K562 (cell line): ENCODE results near the gene OPA3. TPM values are rescaled to one million over a fixed set of nuclear protein-coding genes. Genes with fewer than 3 reads are reported as not detected.

Experiments used
- DACH1 ChIP-seq: fragments of 450-650 bp; IDR thresholded peaks from 2 replicates; pipeline ENCODE4 v1.6.1; 2018; ENCODE audit not compliant: partially characterized antibody
- DMBX1 ChIP-seq: fragments of 250-450 bp; sonication (Bioruptor Pico); IDR thresholded peaks from 2 replicates; pipeline ENCODE4 v1.8.0; 2022; ENCODE audit warnings: inconsistent platforms, mild to moderate bottlenecking, moderate library complexity, borderline replicate concordance
- FOXA3 ChIP-seq, 2 experiments: fragments of 450-650 bp in 1 of 2; sonication (generic) in 1 of 2; formaldehyde crosslinking; IDR thresholded peaks in 1 of 2; conservative IDR thresholded peaks in 1 of 2; 2 replicates each; pipeline versions ENCODE4 v1.4.0 to v1.8.0; 2020 to 2022; ENCODE audit warnings: mild to moderate bottlenecking in 2 of 2, missing genetic modification reagents in 1 of 2
- FOXM1 ChIP-seq, 2 experiments: fragments of 450-650 bp in 1 of 2; sonication (generic) in 1 of 2; formaldehyde crosslinking in 1 of 2; IDR thresholded peaks; 2 replicates each; pipeline versions ENCODE4 v1.6.1 to v1.9.0; 2017 to 2022; ENCODE audit warnings: low read depth in 2 of 2, mild to moderate bottlenecking in 2 of 2, missing genetic modification reagents in 1 of 2, moderate library complexity in 1 of 2
- GABPB1 ChIP-seq: sonication (generic); formaldehyde crosslinking; IDR thresholded peaks from 2 replicates; pipeline ENCODE4 v1.8.0; 2022; ENCODE audit warnings: mild to moderate bottlenecking, missing genetic modification reagents
- HDAC1 ChIP-seq, 2 experiments: fragments of 450-650 bp; IDR thresholded peaks; 2 replicates each; pipeline ENCODE4 v1.6.1; 2016 to 2017; ENCODE audit warnings: inconsistent platforms in 1 of 2, mild to moderate bottlenecking in 1 of 2, moderate library complexity in 1 of 2
- HDGF ChIP-seq: fragments of 450-650 bp; IDR thresholded peaks from 2 replicates; pipeline ENCODE4 v1.6.1; 2016
- HMG20A ChIP-seq: fragments of 450-650 bp; formaldehyde crosslinking; conservative IDR thresholded peaks from 2 replicates; pipeline ENCODE4 v1.4.0; 2020; ENCODE audit warnings: mild to moderate bottlenecking, mixed read lengths
- KLF6 ChIP-seq: fragments of 250-450 bp; sonication (Bioruptor Pico); IDR thresholded peaks from 2 replicates; pipeline ENCODE4 v1.4.0; 2020; ENCODE audit warnings: mild to moderate bottlenecking, moderate library complexity, borderline replicate concordance
- MCM3 ChIP-seq: fragments of 450-650 bp; IDR thresholded peaks from 2 replicates; pipeline ENCODE4 v1.6.1; 2016
- NR4A1 ChIP-seq, 2 experiments: fragments of 250-450 bp in 1 of 2; fragments of 450-650 bp in 1 of 2; sonication (Bioruptor Pico) in 1 of 2; IDR thresholded peaks; 2 replicates each; pipeline versions ENCODE4 v1.4.0 to v1.6.1; 2016 to 2020; ENCODE audit warnings: mild to moderate bottlenecking in 2 of 2, missing compliant biosample characterization in 1 of 2, missing genetic modification characterization in 1 of 2, moderate library complexity in 1 of 2
- TCF7 ChIP-seq: sonication (generic); IDR thresholded peaks from 2 replicates; pipeline ENCODE4 v1.6.1; 2016; ENCODE audit warnings: antibody characterized with exemption, borderline replicate concordance
- TEAD1 ChIP-seq, 2 experiments: fragments of 450-650 bp in 1 of 2; sonication (generic) in 1 of 2; formaldehyde crosslinking; IDR thresholded peaks; 2 replicates each; pipeline versions ENCODE4 v1.4.0 to v1.8.0; 2020 to 2022; ENCODE audit warnings: mild to moderate bottlenecking in 2 of 2, missing genetic modification reagents in 1 of 2
- YBX1 ChIP-seq: fragments of 450-650 bp; IDR thresholded peaks from 2 replicates; pipeline ENCODE4 v1.7.1; 2016; ENCODE audit warnings: mild to moderate bottlenecking
- ZBTB34 ChIP-seq: fragments of 250-450 bp; sonication (Bioruptor Pico); IDR thresholded peaks from 2 replicates; pipeline ENCODE4 v1.8.0; 2021; ENCODE audit warnings: mild to moderate bottlenecking, moderate library complexity
- ZNF12 ChIP-seq: sonication (generic); formaldehyde crosslinking; IDR thresholded peaks from 2 replicates; pipeline ENCODE4 v1.4.0; 2020; ENCODE audit warnings: mild to moderate bottlenecking, missing genetic modification reagents
- ZNF316 ChIP-seq: fragments of 450-650 bp; IDR thresholded peaks from 2 replicates; pipeline ENCODE4 v1.6.1; 2016
- ZNF583 ChIP-seq: fragments of 250-450 bp; sonication (Bioruptor Pico); IDR thresholded peaks from 2 replicates; pipeline ENCODE4 v1.4.0; 2020
- ZNF75A ChIP-seq: fragments of 450-650 bp; formaldehyde crosslinking; IDR thresholded peaks from 2 replicates; pipeline ENCODE4 v1.4.0; 2020; ENCODE audit warnings: mild to moderate bottlenecking
- polyA plus RNA-seq, 8 experiments: library from polyadenylated mRNA; depleted of rRNA in 4 of 8; stranded (reverse) in 5 of 8; unstranded in 3 of 8; fragments of >200 nt; fragmentation: Nextera tagmentation in 2 of 8; fragmentation: Illumina TruSeq in 1 of 8; extraction: Ambion mirVana in 2 of 8; extraction: Trizol in 1 of 8; gene quantifications; 2 replicates each; pipeline versions ENCODE4 v1.2.1 to v1.2.3, GENCODE V29; 2011 to 2014; ENCODE audit warnings: inconsistent platforms in 1 of 8, missing spikeins in 1 of 8
- total RNA-seq, 7 experiments: library from RNA; depleted of rRNA in 6 of 7; stranded (reverse); fragments of >200 nt in 6 of 7; fragmentation: Illumina TruSeq in 2 of 7; extraction: Trizol in 2 of 7; gene quantifications; 2 replicates each; pipeline versions ENCODE4 v1.2.1 to v1.2.3, GENCODE V29; 2011 to 2021; ENCODE audit warnings: low replicate concordance in 1 of 7
- TF ChIP-seq, protein P1 (sequence below): fragments of 250-450 bp; sonication (Bioruptor Pico); IDR thresholded peaks from 2 replicates; pipeline ENCODE4 v1.4.0; 2020
- TF ChIP-seq, protein P2 (sequence below): fragments of 250-450 bp; sonication (Bioruptor Pico); IDR thresholded peaks from 2 replicates; pipeline ENCODE4 v1.8.0; 2022; ENCODE audit warnings: moderate library complexity, mild to moderate bottlenecking, inconsistent platforms
- TF ChIP-seq, protein P3 (sequence below): fragments of 450-650 bp; formaldehyde crosslinking; IDR thresholded peaks from 2 replicates; pipeline ENCODE4 v1.4.0; 2020; ENCODE audit warnings: mild to moderate bottlenecking, moderate library complexity

OPA3 gene
- total and polyA plus RNA-seq, 9 of the 15 experiments (the other 6 are each of a cell fraction or from before 2014, with no cell fraction given): 1.4 to 18.8 (median 9.0) TPM

DNA sequence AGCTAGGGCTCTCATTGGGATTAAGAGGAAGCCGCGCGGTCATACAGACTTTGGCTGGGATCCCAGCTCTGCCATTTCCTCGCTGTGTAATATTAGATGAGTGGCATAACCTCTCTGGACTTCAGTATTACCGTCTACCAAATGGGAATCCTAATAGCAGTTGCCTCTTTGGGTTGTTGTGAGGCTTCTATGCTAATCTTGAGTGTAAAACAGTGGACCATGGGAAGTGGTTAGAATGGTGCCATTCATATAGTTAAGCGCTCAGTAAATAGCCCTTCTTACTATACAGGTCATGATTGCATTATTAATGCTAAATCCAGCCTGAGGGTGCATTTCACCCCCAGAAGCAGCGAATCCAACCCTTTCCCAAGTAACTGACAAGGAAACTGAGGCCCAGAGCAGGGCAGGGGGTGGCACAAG lies 566 bp upstream of the OPA3 start (continued):
- TF ChIP-seq, protein P1, sequence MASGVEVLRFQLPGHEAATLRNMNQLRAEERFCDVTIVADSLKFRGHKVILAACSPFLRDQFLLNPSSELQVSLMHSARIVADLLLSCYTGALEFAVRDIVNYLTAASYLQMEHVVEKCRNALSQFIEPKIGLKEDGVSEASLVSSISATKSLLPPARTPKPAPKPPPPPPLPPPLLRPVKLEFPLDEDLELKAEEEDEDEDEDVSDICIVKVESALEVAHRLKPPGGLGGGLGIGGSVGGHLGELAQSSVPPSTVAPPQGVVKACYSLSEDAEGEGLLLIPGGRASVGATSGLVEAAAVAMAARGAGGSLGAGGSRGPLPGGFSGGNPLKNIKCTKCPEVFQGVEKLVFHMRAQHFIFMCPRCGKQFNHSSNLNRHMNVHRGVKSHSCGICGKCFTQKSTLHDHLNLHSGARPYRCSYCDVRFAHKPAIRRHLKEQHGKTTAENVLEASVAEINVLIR (CRISPR knock-in tag): 0 out of 2 replicates have a peak, but pooled peaks have one; percentile 2
- TF ChIP-seq FOXA3 (CRISPR knock-in tag; conservative IDR thresholded peaks at IDR 0.05 in 1 of 2, IDR thresholded peaks at IDR 0.05 in 1 of 2) (0 out of 4 replicates have a peak, but pooled peaks of 1 of the 2 experiments have one; percentile 0), TCF7 (no peak), HMG20A (CRISPR knock-in tag) (no peak), FOXM1 (IDR thresholded peaks at IDR 0.05; ENCODE audit: low read depth) (0 out of 2 replicates have a peak, but pooled peaks have one; percentile 23), FOXM1 (CRISPR knock-in tag; IDR thresholded peaks at IDR 0.05; ENCODE audit: low read depth) (no peak), KLF6 (CRISPR knock-in tag) (no peak), GABPB1 (CRISPR knock-in tag) (0 out of 2 replicates have a peak, but pooled peaks have one; percentile 5), ZNF12 (CRISPR knock-in tag) (0 out of 2 replicates have a peak, but pooled peaks have one; percentile 41), HDAC1 (IDR thresholded peaks at IDR 0.05) (peak in 1 of 2 experiments; percentile 17; a peak in 1 of 4 replicates), MCM3 (no peak), NR4A1 (CRISPR knock-in tag; IDR thresholded peaks at IDR 0.05) (0 out of 2 replicates have a peak, but pooled peaks have one; percentile 9), NR4A1 (tag; IDR thresholded peaks at IDR 0.05) (0 out of 2 replicates have a peak, but pooled peaks have one; percentile 15), YBX1 (no peak), HDGF (0 out of 2 replicates have a peak, but pooled peaks have one; percentile 39), ZNF75A (CRISPR knock-in tag) (0 out of 2 replicates have a peak, but pooled peaks have one; percentile 70), DMBX1 (CRISPR knock-in tag) (0 out of 2 replicates have a peak, but pooled peaks have one; percentile 32), TEAD1 (CRISPR knock-in tag; IDR thresholded peaks at IDR 0.05) (0 out of 4 replicates have a peak, but pooled peaks of 1 of the 2 experiments have one; percentile 33), ZNF316 (no peak), DACH1 (peak; percentile 66), ZBTB34 (CRISPR knock-in tag) (no peak), ZNF583 (CRISPR knock-in tag) (0 out of 2 replicates have a peak, but pooled peaks have one; percentile 31)
- TF ChIP-seq, protein P2, sequence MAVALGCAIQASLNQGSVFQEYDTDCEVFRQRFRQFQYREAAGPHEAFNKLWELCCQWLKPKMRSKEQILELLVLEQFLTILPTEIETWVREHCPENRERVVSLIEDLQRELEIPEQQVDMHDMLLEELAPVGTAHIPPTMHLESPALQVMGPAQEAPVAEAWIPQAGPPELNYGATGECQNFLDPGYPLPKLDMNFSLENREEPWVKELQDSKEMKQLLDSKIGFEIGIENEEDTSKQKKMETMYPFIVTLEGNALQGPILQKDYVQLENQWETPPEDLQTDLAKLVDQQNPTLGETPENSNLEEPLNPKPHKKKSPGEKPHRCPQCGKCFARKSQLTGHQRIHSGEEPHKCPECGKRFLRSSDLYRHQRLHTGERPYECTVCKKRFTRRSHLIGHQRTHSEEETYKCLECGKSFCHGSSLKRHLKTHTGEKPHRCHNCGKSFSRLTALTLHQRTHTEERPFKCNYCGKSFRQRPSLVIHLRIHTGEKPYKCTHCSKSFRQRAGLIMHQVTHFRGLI (CRISPR knock-in tag): peak; percentile 58; the same call in 1 of the 2 replicates
- TF ChIP-seq, protein P3, sequence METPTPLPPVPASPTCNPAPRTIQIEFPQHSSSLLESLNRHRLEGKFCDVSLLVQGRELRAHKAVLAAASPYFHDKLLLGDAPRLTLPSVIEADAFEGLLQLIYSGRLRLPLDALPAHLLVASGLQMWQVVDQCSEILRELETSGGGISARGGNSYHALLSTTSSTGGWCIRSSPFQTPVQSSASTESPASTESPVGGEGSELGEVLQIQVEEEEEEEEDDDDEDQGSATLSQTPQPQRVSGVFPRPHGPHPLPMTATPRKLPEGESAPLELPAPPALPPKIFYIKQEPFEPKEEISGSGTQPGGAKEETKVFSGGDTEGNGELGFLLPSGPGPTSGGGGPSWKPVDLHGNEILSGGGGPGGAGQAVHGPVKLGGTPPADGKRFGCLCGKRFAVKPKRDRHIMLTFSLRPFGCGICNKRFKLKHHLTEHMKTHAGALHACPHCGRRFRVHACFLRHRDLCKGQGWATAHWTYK (CRISPR knock-in tag): peak; percentile 44; the same call in 1 of the 2 replicates
